Naive thymus-derived CD4-positive, alpha-beta T cell (primary cell): ENCODE results near the gene POC1B. TPM values are rescaled to one million over a fixed set of nuclear protein-coding genes. Genes with fewer than 3 reads are reported as not detected.

Experiments used
- polyA plus RNA-seq, 2 donors: library from polyadenylated mRNA; unstranded; fragments of 300-500 nt; fragmentation: Illumina TruSeq; gene quantifications; one replicate each; pipeline ENCODE4 v1.2.3, GENCODE V29; 2021
- total RNA-seq, 6 experiments: library from RNA in 5 of 6; stranded (reverse) in 5 of 6; gene quantifications; 1 replicate in 5 of 6; 2 replicates in 1 of 6; pipeline ENCODE4 v1.2.3 and lab custom pipeline; 2021 to 2026

The POC1B gene
- total and polyA plus RNA-seq, 7 experiments from 2014 or later: 19.4 to 38.7 (median 23.4) TPM

Other genes with a start within 250 kb of the POC1B start
- gene DUSP6, start 173.5 kb downstream of the POC1B start, total RNA-seq: 100 to 1,000 TPM in 1 of 5 experiments, 10 to 100 TPM in 2, 1 to 10 TPM in 2; 2.7 to 225 (median 33.8) TPM
- gene DUSP6, start 173.5 kb downstream of the POC1B start, polyA plus RNA-seq: 1 to 10 TPM in 1 of 2 donors, under 1 TPM in 1; 0.45 to 1.1 TPM
- gene GALNT4, start 1.3 kb downstream of the POC1B start, total RNA-seq: 10 to 100 TPM in 2 of 5 experiments, 1 to 10 TPM in 3; 6.0 to 14.5 (median 9.9) TPM
- gene GALNT4, start 1.3 kb downstream of the POC1B start, polyA plus RNA-seq: 1 to 10 TPM; 2.5 TPM
- 100 to 1,000 TPM in 1 of 5 experiments, 10 to 100 TPM in 4; 21.9 to 101 (median 50.6) TPM for gene ATP2B1, start 182.8 kb upstream of the POC1B start, total RNA-seq
- 10 to 100 TPM; 11.0 to 25.0 TPM for gene ATP2B1, start 182.8 kb upstream of the POC1B start, polyA plus RNA-seq